DND-41 (cell line): ENCODE data around the gene ACAD11.
"Not testable (repeated sequence)": the region's sequence is repeated elsewhere in the genome, so short reads cannot be mapped to it uniquely, and the experiment has no call there.

ENCODE experiments used
- ATAC-seq: fragments of 200-7000 bp; cut with Tn5 transposase; 3 replicates; pipeline ENCODE4 v1.9.1; 2021; ENCODE audit warnings: low read depth; ENCODE audit not compliant: insufficient read depth
- DNase-seq: peaks from one replicate; pipeline ENCODE4 v3.0.0-alpha.2; 2020
- H2AFZ ChIP-seq: 2 replicates; pipeline ENCODE4 v1.6.0; 2012; ENCODE audit warnings: low read depth, low read length
- H3K27ac ChIP-seq: 2 replicates; pipeline ENCODE4 v1.5.1; 2012; ENCODE audit warnings: low read length, inconsistent platforms
- H3K27me3 ChIP-seq: fragments of 200-600 bp; sonication (generic); 2 replicates; pipeline ENCODE4 v1.6.0; 2012; ENCODE audit warnings: low read length, mild to moderate bottlenecking, inconsistent platforms; ENCODE audit not compliant: insufficient read depth, poor library complexity
- H3K36me3 ChIP-seq: 2 replicates; pipeline ENCODE4 v1.5.1; 2012; ENCODE audit warnings: low read length, inconsistent platforms; ENCODE audit not compliant: insufficient read depth
- H3K4me1 ChIP-seq: 2 replicates; pipeline ENCODE4 v1.5.1; 2012; ENCODE audit warnings: mild to moderate bottlenecking, low read length; ENCODE audit not compliant: insufficient read depth
- H3K4me2 ChIP-seq: 2 replicates; pipeline ENCODE4 v1.6.0; 2012; ENCODE audit warnings: mild to moderate bottlenecking, moderate library complexity, low read length, inconsistent platforms; ENCODE audit not compliant: insufficient read depth
- H3K4me3 ChIP-seq, 2 experiments: fragments of 200-600 bp in 1 of 2; shearing (Covaris generic) in 1 of 2; 2 replicates each; pipeline ENCODE4 v1.5.1; 2012 to 2016; ENCODE audit warnings: inconsistent platforms in 2 of 2, low read length in 2 of 2, mild to moderate bottlenecking in 2 of 2, low read depth in 1 of 2, moderate library complexity in 1 of 2
- H3K79me2 ChIP-seq: 2 replicates; pipeline ENCODE4 v1.6.0; 2012; ENCODE audit warnings: low read length, inconsistent platforms; ENCODE audit not compliant: insufficient read depth
- H3K9ac ChIP-seq: 2 replicates; pipeline ENCODE4 v1.6.0; 2012; ENCODE audit warnings: low read depth, mild to moderate bottlenecking, inconsistent platforms, low read length, moderate library complexity
- H3K9me3 ChIP-seq: 2 replicates; pipeline ENCODE4 v1.5.1; 2012; ENCODE audit warnings: low read length, moderate library complexity, mild to moderate bottlenecking, inconsistent platforms; ENCODE audit not compliant: insufficient read depth, severe bottlenecking
- H4K20me1 ChIP-seq: 2 replicates; pipeline ENCODE4 v1.6.0; 2012; ENCODE audit warnings: low read length; ENCODE audit not compliant: insufficient read depth
- EZH2 ChIP-seq: IDR thresholded peaks from 3 replicates; pipeline ENCODE4 v1.6.1; 2012; ENCODE audit warnings: borderline replicate concordance, low read depth, mild to moderate bottlenecking, moderate library complexity, low read length, inconsistent platforms; ENCODE audit not compliant: severe bottlenecking
- TF ChIP-seq, protein P1 (sequence below): IDR thresholded peaks from 2 replicates; pipeline ENCODE4 v1.5.1; 2012; ENCODE audit warnings: borderline replicate concordance, low read length, moderate library complexity, mild to moderate bottlenecking; ENCODE audit not compliant: poor library complexity, severe bottlenecking; ENCODE audit errors: extremely low read depth

ACAD11 gene

DNA sequence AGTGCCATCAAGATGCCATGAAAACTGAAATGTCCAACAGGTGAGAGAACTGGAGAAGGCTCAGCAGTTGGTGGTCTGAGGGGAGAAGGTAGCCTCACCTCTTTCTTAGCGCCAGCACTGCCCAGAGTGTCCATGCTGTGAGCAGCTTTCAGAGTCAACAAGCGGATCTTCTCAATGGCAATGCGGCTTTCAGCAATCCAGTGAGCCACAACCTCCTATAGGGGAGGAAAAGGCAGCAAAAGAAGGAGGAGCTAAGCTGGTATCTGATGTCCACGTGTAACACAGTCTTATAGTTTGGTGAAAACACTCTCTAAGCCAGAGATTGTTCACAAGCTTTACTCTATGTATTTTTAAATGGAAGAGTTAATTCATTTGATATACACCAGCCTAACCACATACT lies 98.6 kb downstream of the ACAD11 start:
- H3K4me3 ChIP-seq: no peak overlapping the region
- H2AFZ ChIP-seq: no peak overlapping the region
- no peak overlapping the region for H3K4me2 ChIP-seq
- H4K20me1 ChIP-seq: no peaks in the 10 kb centered on the region
- ATAC-seq (no peak), DNase-seq (no peak)
- TF ChIP-seq, protein P1, sequence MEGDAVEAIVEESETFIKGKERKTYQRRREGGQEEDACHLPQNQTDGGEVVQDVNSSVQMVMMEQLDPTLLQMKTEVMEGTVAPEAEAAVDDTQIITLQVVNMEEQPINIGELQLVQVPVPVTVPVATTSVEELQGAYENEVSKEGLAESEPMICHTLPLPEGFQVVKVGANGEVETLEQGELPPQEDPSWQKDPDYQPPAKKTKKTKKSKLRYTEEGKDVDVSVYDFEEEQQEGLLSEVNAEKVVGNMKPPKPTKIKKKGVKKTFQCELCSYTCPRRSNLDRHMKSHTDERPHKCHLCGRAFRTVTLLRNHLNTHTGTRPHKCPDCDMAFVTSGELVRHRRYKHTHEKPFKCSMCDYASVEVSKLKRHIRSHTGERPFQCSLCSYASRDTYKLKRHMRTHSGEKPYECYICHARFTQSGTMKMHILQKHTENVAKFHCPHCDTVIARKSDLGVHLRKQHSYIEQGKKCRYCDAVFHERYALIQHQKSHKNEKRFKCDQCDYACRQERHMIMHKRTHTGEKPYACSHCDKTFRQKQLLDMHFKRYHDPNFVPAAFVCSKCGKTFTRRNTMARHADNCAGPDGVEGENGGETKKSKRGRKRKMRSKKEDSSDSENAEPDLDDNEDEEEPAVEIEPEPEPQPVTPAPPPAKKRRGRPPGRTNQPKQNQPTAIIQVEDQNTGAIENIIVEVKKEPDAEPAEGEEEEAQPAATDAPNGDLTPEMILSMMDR: no peak
- H3K36me3 ChIP-seq: no peaks in the 10 kb centered on the region
- no peaks in the 10 kb centered on the region for H3K27me3 ChIP-seq
- H3K9me3 ChIP-seq: no peaks in the 10 kb centered on the region
- H3K9ac ChIP-seq: no peak overlapping the region
- no peaks in the 10 kb centered on the region for H3K79me2 ChIP-seq
- H3K4me1 ChIP-seq: no peaks in the 10 kb centered on the region
- no peak overlapping the region for H3K27ac ChIP-seq

DNA sequence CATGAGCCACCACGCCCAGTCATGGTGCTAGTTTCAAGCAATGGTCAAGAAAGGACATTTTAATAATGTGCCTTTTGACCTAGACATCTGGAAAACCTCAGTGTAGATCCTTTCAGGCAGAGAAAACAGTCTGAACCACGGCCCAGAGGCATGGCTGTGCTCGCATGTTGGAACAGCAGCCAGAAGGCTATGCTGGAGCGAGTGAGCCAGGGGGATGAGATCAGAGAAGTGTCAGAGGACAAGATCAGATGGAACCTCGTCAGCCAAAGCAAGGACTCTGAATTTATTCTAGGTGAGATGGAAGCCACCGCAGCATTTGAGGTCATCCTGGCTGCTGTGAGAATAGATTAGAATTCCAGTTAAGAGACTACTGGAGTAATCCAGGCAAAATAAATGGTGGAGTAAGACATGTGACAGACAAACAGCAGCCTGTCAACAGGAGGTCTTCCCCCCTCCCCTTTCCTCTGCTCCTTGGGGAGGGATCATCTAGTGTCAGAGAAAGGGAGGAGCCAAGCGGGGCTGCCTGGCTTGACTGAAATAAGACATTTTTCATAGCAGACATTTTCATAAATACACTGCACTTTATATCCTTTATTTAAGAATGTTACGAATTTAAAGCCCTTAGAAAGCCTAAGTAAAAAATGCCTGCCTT lies 103.0 kb downstream of the ACAD11 start:
- no peak overlapping the region for H3K9ac ChIP-seq
- H2AFZ ChIP-seq: no peak overlapping the region
- DNase-seq (no peak), ATAC-seq (no peak)
- H3K27me3 ChIP-seq: no peaks in the 10 kb centered on the region
- H3K27ac ChIP-seq: no peak overlapping the region
- no peaks in the 10 kb centered on the region for H3K79me2 ChIP-seq
- no peak overlapping the region for H3K4me2 ChIP-seq
- no peaks in the 10 kb centered on the region for H3K36me3 ChIP-seq
- no peaks in the 10 kb centered on the region for H4K20me1 ChIP-seq
- H3K4me3 ChIP-seq: no peak overlapping the region
- TF ChIP-seq EZH2: no peak
- TF ChIP-seq, protein P1: no peak
- peaks cover under 1% of the 10 kb centered on the region for H3K4me1 ChIP-seq
- H3K9me3 ChIP-seq: no peaks in the 10 kb centered on the region

- not testable (repeated sequence) for H4K20me1 ChIP-seq, H3K27me3 ChIP-seq, H3K79me2 ChIP-seq, H3K4me1 ChIP-seq, H3K27ac ChIP-seq, H3K4me2 ChIP-seq, DNase-seq, H2AFZ ChIP-seq, H3K9me3 ChIP-seq, H3K9ac ChIP-seq, H3K4me3 ChIP-seq, H3K36me3 ChIP-seq, ATAC-seq
These were observed 103.6 kb downstream of the ACAD11 start for GRCh38 chr3:132556036-132556386.

DNA sequence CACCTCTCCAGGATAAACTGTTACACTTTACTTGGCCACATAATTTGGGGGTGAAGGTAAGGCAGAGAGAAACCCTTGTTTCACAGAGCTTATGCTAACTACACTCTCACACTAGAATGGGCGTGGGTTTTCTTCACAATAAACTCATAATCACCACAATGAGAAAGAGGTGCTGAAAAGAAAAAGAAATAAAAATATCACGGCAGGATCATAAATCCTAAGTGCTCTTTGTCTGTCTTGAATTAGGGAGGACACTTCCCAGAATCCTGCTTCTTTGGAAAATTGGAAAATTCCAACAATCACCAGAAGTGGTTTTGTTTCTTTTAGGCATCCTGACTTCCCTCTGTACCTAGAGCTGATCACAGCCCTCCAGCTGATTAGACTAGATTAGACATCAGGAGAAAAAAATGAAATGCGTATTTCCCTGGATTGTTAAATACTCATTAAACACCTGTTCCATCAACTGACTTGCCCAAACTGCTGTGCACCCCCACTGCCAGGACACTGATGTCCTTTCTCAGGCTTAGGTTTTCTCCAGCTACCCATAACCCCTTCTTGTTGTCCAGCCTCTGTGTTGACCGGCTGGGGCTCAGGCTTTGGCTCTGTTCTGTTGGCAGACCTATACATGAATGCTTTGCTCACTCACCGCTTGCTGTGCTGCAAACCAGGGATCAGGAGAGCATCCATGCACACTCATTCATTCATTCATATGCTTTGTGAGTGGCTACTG lies 104.1 kb downstream of the ACAD11 start:
- Histone ChIP-seq H3K4me1 (peaks cover 12% of the 10 kb centered on the region), H3K9me3 (no peaks in the 10 kb centered on the region), H3K36me3 (no peaks in the 10 kb centered on the region), H3K27me3 (no peaks in the 10 kb centered on the region), H3K27ac (no peak overlapping the region), H4K20me1 (no peaks in the 10 kb centered on the region), H3K79me2 (no peaks in the 10 kb centered on the region), H3K9ac (no peak overlapping the region), H2AFZ (no peak overlapping the region), H3K4me2 (no peak overlapping the region), H3K4me3 (no peak overlapping the region)
- TF ChIP-seq, protein P1: no peak
- ATAC-seq: no peak
- no peak for DNase-seq
